ENCODE measurements around the gene PAK5. TPM values are rescaled to one million over a fixed set of nuclear protein-coding genes. Genes with fewer than 3 reads are reported as not detected.
"Not testable (repeated sequence)": the region's sequence is repeated elsewhere in the genome, so short reads cannot be mapped to it uniquely, and the experiment has no call there.

The PAK5 gene
- total RNA-seq, 1 donor from 2014 or later, result 1.6 TPM

- Mint-ChIP-seq H3K4me1 (peaks cover 9% of the 10 kb centered on the region), H3K9me3 (no peaks in the 10 kb centered on the region), H3K36me3 (no peaks in the 10 kb centered on the region), H3K27me3 (ENCODE audit: insufficient read depth, low read depth) (peaks cover 7% of the 10 kb centered on the region), H3K27ac (no peak overlapping the region), H3K4me3 (no peak overlapping the region)
- H3K36me3 ChIP-seq, result no peaks in the 10 kb centered on the region
- no peak overlapping the region for H3K4me3 ChIP-seq
- H3K27ac ChIP-seq, result no peak overlapping the region
- TF ChIP-seq EZH2phosphoT487 (IDR thresholded peaks at IDR 0.05) (no peak), EZH2 (IDR thresholded peaks at IDR 0.05) (no peak), CTCF (IDR thresholded peaks at IDR 0.05) (no peak)
- no peaks in the 10 kb centered on the region for H3K9me3 ChIP-seq (ENCODE audit: low read depth)
- H3K9ac ChIP-seq, result no peak overlapping the region
- DNase-seq (ENCODE audit: low spot score), result no peak
- H2AFZ ChIP-seq (replicated peaks), result no peak overlapping the region
- no peaks in the 10 kb centered on the region for H3F3A ChIP-seq (ENCODE audit: low read depth)
- H4K20me1 ChIP-seq (ENCODE audit: low read depth), result no peaks in the 10 kb centered on the region
- no peaks in the 10 kb centered on the region for H3K79me2 ChIP-seq (ENCODE audit: low read depth)
- H3K4me2 ChIP-seq, result no peak overlapping the region
- no peaks in the 10 kb centered on the region for H3K4me1 ChIP-seq
- H3K27me3 ChIP-seq, result no peaks in the 10 kb centered on the region
Observed at GRCh38 chr20:9646375-9646774, 192.5 kb downstream of the PAK5 start.

- no peak overlapping the region for H3K9ac ChIP-seq
- H2AFZ ChIP-seq (replicated peaks), result no peak overlapping the region
- H3K4me1 ChIP-seq, result no peaks in the 10 kb centered on the region
- DNase-seq (ENCODE audit: low spot score), result no peak
- no peaks in the 10 kb centered on the region for H4K20me1 ChIP-seq (ENCODE audit: low read depth)
- no peaks in the 10 kb centered on the region for H3F3A ChIP-seq (ENCODE audit: low read depth)
- H3K27me3 Mint-ChIP-seq (ENCODE audit: insufficient read depth, low read depth), result peaks cover 5% of the 10 kb centered on the region
- no peaks in the 10 kb centered on the region for H3K9me3 ChIP-seq (ENCODE audit: low read depth)
- peaks cover 9% of the 10 kb centered on the region for H3K4me1 Mint-ChIP-seq
- H3K36me3 ChIP-seq, result no peaks in the 10 kb centered on the region
- peaks cover 4% of the 10 kb centered on the region for H3K9me3 Mint-ChIP-seq
- H3K4me3 Mint-ChIP-seq, result no peak overlapping the region
- H3K4me2 ChIP-seq, result no peak overlapping the region
- H3K36me3 Mint-ChIP-seq, result peaks cover 2% of the 10 kb centered on the region
- H3K27me3 ChIP-seq, result no peaks in the 10 kb centered on the region
- no peak overlapping the region for H3K27ac ChIP-seq
- H3K4me3 ChIP-seq, result no peak overlapping the region
- H3K79me2 ChIP-seq (ENCODE audit: low read depth), result no peaks in the 10 kb centered on the region
- H3K27ac Mint-ChIP-seq, result no peak overlapping the region
- TF ChIP-seq EZH2 (IDR thresholded peaks at IDR 0.05), result no peak
- TF ChIP-seq CTCF (IDR thresholded peaks at IDR 0.05), result no peak
- TF ChIP-seq EZH2phosphoT487 (IDR thresholded peaks at IDR 0.05), result no peak
Observed at GRCh38 chr20:9642882-9643281, 196.0 kb downstream of the PAK5 start.

GRCh38 chr20:9641499-9642000 is 197.3 kb downstream of the PAK5 start:
- not testable (repeated sequence) for H3K27me3 ChIP-seq; H3K27me3 Mint-ChIP-seq (ENCODE audit: insufficient read depth, low read depth); H3K9me3 Mint-ChIP-seq; H3K4me3 Mint-ChIP-seq; H3F3A ChIP-seq (ENCODE audit: low read depth); H3K4me1 ChIP-seq; H3K9ac ChIP-seq; H4K20me1 ChIP-seq (ENCODE audit: low read depth); H3K4me1 Mint-ChIP-seq; H3K4me2 ChIP-seq; H3K27ac ChIP-seq; H2AFZ ChIP-seq (replicated peaks); H3K27ac Mint-ChIP-seq; H3K36me3 ChIP-seq; H3K9me3 ChIP-seq (ENCODE audit: low read depth); H3K36me3 Mint-ChIP-seq; DNase-seq (ENCODE audit: low spot score); H3K4me3 ChIP-seq; H3K79me2 ChIP-seq (ENCODE audit: low read depth)

GRCh38 chr20:9637889-9638288 is 201.0 kb downstream of the PAK5 start:
- H3K9me3 ChIP-seq (ENCODE audit: low read depth), result no peaks in the 10 kb centered on the region
- H3K4me3 ChIP-seq, result no peak overlapping the region
- Mint-ChIP-seq H3K4me3 (no peak overlapping the region), H3K27me3 (ENCODE audit: insufficient read depth, low read depth) (peaks cover 2% of the 10 kb centered on the region), H3K9me3 (peaks cover 4% of the 10 kb centered on the region), H3K27ac (no peak overlapping the region), H3K4me1 (no peaks in the 10 kb centered on the region), H3K36me3 (peaks cover 2% of the 10 kb centered on the region)
- no peaks in the 10 kb centered on the region for H3K79me2 ChIP-seq (ENCODE audit: low read depth)
- H3K9ac ChIP-seq, result no peak overlapping the region
- no peak for DNase-seq (ENCODE audit: low spot score)
- H3K27ac ChIP-seq, result no peak overlapping the region
- H3K4me2 ChIP-seq, result no peak overlapping the region
- no peaks in the 10 kb centered on the region for H3F3A ChIP-seq (ENCODE audit: low read depth)
- H3K36me3 ChIP-seq, result no peaks in the 10 kb centered on the region
- peaks cover 7% of the 10 kb centered on the region for H3K4me1 ChIP-seq
- TF ChIP-seq EZH2phosphoT487 (IDR thresholded peaks at IDR 0.05) (no peak), CTCF (IDR thresholded peaks at IDR 0.05) (no peak), EZH2 (IDR thresholded peaks at IDR 0.05) (no peak)
- H2AFZ ChIP-seq (replicated peaks), result no peak overlapping the region
- H4K20me1 ChIP-seq (ENCODE audit: low read depth), result no peaks in the 10 kb centered on the region
- H3K27me3 ChIP-seq, result no peaks in the 10 kb centered on the region
